ENCODE results near the gene SNX8. TPM values are rescaled to one million over a fixed set of nuclear protein-coding genes. Genes with fewer than 3 reads are reported as not detected.
"Not testable (repeated sequence)": the region's sequence is repeated elsewhere in the genome, so short reads cannot be mapped to it uniquely, and the experiment has no call there.

SNX8 gene
- total and polyA plus RNA-seq, 8 donors, result 7.1 to 16.1 (median 11.7) TPM

DNA sequence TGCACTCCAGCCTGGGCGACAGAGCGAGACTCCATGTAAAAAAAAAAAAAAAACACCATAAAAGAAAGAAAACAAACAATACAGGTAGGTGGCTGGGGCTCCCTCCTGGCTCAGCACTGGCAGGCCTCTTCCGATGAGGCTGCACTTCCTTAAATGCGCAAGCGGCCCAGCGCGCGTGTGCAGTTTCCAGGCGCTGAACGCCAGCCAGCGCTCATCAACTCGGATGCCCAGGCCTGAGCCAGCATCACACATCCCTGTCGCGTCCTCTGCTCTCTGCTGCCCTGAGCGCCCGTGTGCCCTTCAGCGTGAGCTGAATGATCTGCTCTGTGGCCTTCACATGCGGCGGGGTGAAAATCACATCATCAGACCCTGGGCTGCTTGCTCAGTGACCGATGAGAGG is 40.4 kb downstream of the SNX8 start:
- TF ChIP-seq, protein P1, sequence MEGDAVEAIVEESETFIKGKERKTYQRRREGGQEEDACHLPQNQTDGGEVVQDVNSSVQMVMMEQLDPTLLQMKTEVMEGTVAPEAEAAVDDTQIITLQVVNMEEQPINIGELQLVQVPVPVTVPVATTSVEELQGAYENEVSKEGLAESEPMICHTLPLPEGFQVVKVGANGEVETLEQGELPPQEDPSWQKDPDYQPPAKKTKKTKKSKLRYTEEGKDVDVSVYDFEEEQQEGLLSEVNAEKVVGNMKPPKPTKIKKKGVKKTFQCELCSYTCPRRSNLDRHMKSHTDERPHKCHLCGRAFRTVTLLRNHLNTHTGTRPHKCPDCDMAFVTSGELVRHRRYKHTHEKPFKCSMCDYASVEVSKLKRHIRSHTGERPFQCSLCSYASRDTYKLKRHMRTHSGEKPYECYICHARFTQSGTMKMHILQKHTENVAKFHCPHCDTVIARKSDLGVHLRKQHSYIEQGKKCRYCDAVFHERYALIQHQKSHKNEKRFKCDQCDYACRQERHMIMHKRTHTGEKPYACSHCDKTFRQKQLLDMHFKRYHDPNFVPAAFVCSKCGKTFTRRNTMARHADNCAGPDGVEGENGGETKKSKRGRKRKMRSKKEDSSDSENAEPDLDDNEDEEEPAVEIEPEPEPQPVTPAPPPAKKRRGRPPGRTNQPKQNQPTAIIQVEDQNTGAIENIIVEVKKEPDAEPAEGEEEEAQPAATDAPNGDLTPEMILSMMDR (IDR thresholded peaks at IDR 0.05), result no peak
- H3K27me3 ChIP-seq, result no peaks in the 10 kb centered on the region
- intact Hi-C loops (cut with DNase I), result no loop called here
- DNase-seq (no peak), FAIRE-seq (no peak), ATAC-seq (no peak)
- H3K27ac ChIP-seq, result no peak overlapping the region
- 96 to 98% methylated on average over 20 of the region's 20 CpGs for WGBS, 2 donors
- no peaks in the 10 kb centered on the region for H3K9me3 ChIP-seq
- no peaks in the 10 kb centered on the region for H3K4me1 ChIP-seq
- no peak overlapping the region for H3K4me3 ChIP-seq
- no peaks in the 10 kb centered on the region for H3K36me3 ChIP-seq

DNA sequence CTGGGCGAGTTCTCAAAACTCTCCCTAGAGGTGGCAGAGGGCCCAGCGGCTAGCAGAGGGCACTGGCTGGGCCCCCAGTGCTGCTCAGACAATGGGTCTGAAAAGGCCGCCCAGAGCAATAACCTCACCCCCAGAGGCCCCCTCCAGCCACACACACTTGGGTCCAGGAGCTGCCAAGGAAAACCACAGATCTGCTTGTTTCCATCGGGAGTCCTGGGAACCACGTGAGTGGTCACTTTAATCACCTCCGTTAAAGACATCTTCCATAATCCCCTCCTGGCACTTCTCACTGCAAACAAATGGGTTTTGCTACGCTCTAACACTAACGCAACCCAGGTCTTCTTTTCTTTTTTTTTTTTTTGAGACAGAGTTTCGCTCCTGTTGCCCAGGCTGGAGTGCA is 42.2 kb downstream of the SNX8 start:
- FAIRE-seq (no peak), DNase-seq (no peak), ATAC-seq (no peak)
- TF ChIP-seq, protein P1 (IDR thresholded peaks at IDR 0.05), result no peak
- Histone ChIP-seq H3K9me3 (no peaks in the 10 kb centered on the region), H3K27ac (no peak overlapping the region), H3K4me1 (no peaks in the 10 kb centered on the region), H3K4me3 (no peak overlapping the region), H3K27me3 (no peaks in the 10 kb centered on the region), H3K36me3 (no peaks in the 10 kb centered on the region)
- WGBS, 2 donors, result 88% methylated on average over 9 of the region's 9 CpGs
- intact Hi-C loops (cut with DNase I), result no loop called here

DNA sequence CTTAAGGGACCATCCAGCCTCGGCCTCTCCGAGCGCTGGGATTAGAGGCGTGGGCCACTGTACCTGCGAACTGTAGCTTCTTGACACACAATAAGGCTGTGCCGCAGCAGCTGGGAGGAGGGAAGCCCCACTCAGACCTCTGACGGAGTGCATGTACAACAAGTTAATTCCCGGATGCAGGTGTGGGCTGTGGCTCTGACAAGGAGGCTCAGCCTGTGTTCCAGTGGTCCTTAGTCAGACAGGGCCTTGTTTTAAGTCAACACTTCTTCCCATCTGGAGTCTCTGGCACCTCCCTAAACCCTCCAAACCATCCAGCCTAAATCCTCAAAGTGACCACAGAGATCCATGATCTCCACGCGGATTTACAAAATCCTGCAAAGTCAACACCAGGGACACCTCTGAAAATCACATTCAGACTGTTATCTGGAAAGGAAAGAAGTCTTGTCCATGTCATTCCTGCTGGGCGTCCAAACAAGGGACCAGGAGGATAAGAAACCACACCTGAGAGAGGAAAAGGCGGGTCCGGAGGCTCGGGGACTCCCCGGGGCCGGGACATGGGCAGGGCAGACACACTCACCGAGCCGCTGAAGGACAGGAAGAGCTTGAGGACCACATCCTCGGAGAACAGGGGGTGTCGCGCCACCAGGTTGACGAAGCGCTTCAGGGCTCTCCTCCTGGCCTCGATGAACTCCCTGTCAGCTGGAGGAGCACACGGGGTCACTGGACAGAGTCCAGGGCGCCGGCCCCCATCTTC is 42.8 kb downstream of the SNX8 start:
- ATAC-seq, result no peak
- intact Hi-C loops (cut with DNase I), result no loop called here
- H3K4me1 ChIP-seq, result no peaks in the 10 kb centered on the region
- FAIRE-seq, result no peak
- no peaks in the 10 kb centered on the region for H3K9me3 ChIP-seq
- H3K36me3 ChIP-seq, result no peaks in the 10 kb centered on the region
- no peaks in the 10 kb centered on the region for H3K27me3 ChIP-seq
- 79 to 86% methylated on average over 25 to 27 of the region's 27 CpGs for WGBS, 2 donors
- no peak overlapping the region for H3K4me3 ChIP-seq
- no peak for DNase-seq
- H3K27ac ChIP-seq, result no peak overlapping the region
- TF ChIP-seq, protein P1 (IDR thresholded peaks at IDR 0.05), result no peak

DNA sequence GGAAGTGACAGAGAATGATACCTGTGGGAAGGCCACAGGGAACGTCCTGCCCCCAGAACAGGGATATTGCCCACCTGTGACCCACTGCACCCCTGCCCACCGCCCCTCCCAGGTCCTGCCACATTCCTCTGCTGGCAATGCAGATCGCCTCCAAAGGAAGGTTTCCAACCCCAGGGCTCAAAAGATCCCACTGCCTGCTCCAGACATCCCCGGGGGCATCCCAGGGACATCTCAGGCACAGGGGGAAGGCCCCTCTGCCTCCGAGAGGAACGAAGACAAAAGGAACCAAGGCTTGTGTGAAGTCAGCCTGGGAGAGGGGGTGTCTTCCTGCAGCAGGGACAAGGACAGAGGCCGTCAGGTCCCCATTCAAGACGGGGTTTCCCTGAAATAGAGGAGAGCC is 43.7 kb downstream of the SNX8 start:
- ATAC-seq (no peak), DNase-seq (no peak), FAIRE-seq (no peak)
- Histone ChIP-seq H3K27me3 (no peaks in the 10 kb centered on the region), H3K27ac (no peak overlapping the region), H3K4me3 (no peak overlapping the region), H3K9me3 (no peaks in the 10 kb centered on the region), H3K4me1 (no peaks in the 10 kb centered on the region), H3K36me3 (no peaks in the 10 kb centered on the region)
- WGBS, 2 donors, result 86 to 88% methylated on average over 8 of the region's 8 CpGs
- TF ChIP-seq, protein P1 (IDR thresholded peaks at IDR 0.05), result no peak
- intact Hi-C loops (cut with DNase I), result no loop called here

DNA sequence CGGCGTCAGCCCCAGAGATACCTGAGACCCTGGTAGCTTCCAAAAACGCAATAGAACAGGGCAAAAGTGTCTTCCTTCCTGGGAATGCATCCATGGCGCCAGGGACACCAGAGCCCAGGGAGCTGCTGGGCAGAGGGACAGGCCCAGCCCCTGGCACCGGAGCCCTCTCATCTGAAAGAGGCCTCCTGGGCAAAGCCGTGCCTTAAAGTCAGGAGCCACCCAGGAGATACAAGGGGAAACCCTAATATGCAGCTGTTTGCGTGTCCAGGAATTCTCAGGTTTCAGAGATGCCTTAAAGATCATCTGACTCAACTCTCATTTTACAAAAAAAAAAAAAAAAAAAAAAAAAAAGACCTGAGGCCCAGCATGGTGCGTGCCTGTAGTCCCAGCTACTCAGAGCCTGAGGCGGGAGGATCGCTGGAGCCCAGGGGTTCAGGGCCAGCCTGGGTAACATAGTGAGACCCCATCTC is 44.2 kb downstream of the SNX8 start:
- FAIRE-seq (no peak), DNase-seq (no peak), ATAC-seq (no peak)
- 92% methylated on average over 10 of the region's 10 CpGs for WGBS, 2 donors
- no peaks in the 10 kb centered on the region for H3K9me3 ChIP-seq
- H3K36me3 ChIP-seq, result no peaks in the 10 kb centered on the region
- TF ChIP-seq, protein P1 (IDR thresholded peaks at IDR 0.05), result no peak
- intact Hi-C loops (cut with DNase I), result no loop called here
- no peaks in the 10 kb centered on the region for H3K4me1 ChIP-seq
- H3K27me3 ChIP-seq, result no peaks in the 10 kb centered on the region
- no peak overlapping the region for H3K4me3 ChIP-seq
- no peak overlapping the region for H3K27ac ChIP-seq

DNA sequence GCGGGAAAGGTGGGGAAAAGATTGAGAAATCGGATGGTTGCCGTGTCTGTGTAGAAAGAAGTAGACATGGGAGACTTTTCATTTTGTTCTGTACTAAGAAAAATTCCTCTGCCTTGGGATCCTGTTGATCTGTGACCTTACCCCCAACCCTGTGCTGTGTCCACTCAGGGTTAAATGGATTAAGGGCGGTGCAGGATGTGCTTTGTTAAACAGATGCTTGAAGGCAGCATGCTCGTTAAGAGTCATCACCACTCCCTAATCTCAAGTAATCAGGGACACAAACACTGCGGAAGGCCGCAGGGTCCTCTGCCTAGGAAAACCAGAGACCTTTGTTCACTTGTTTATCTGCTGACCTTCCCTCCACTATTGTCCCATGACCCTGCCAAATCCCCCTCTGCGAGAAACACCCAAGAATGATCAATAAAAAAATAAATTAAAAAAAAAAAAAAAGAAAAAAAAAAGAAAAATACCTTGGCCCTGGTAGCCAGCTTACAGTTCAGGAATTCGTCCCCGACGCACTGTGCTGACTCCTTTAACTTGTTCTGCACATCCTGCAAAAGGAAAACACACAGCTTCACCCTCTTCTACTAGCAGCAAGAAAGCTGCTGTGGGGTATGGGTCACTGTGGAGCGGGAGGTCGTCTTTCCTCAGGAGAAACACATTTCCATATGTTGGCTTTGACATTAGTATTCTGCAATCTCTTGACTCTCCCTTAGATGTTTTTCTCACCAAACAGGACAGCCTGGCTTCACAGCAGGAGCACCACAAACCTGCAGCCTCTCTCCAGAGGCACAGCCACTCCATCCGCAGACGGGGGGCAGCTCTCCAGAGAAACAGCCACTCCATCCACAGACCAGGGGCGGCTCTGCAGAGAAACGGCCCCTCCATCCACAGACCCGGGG is 44.9 kb downstream of the SNX8 start:
- FAIRE-seq; H3K27me3 ChIP-seq; H3K9me3 ChIP-seq; H3K4me3 ChIP-seq; ATAC-seq; H3K27ac ChIP-seq; H3K4me1 ChIP-seq; H3K36me3 ChIP-seq; intact Hi-C loops (cut with DNase I); DNase-seq: not testable (repeated sequence)
- WGBS, 2 donors, result 76 to 87% methylated on average over 12 to 13 of the region's 18 CpGs
